ENCODE data around the gene IFI27.

GRCh38 chr14:94093418-94093817 lies 17.1 kb upstream of the IFI27 start:
- TF ChIP-seq, protein P1, sequence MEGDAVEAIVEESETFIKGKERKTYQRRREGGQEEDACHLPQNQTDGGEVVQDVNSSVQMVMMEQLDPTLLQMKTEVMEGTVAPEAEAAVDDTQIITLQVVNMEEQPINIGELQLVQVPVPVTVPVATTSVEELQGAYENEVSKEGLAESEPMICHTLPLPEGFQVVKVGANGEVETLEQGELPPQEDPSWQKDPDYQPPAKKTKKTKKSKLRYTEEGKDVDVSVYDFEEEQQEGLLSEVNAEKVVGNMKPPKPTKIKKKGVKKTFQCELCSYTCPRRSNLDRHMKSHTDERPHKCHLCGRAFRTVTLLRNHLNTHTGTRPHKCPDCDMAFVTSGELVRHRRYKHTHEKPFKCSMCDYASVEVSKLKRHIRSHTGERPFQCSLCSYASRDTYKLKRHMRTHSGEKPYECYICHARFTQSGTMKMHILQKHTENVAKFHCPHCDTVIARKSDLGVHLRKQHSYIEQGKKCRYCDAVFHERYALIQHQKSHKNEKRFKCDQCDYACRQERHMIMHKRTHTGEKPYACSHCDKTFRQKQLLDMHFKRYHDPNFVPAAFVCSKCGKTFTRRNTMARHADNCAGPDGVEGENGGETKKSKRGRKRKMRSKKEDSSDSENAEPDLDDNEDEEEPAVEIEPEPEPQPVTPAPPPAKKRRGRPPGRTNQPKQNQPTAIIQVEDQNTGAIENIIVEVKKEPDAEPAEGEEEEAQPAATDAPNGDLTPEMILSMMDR (IDR thresholded peaks at IDR 0.05), result no peak
- TF ChIP-seq EHF (CRISPR knock-in tag; IDR thresholded peaks at IDR 0.05), result no peak
- no peak for TF ChIP-seq POLR2A (IDR thresholded peaks at IDR 0.05; ENCODE audit: low read length)
- TF ChIP-seq CBX2 (IDR thresholded peaks at IDR 0.05; ENCODE audit: borderline replicate concordance, low read depth), result no peak
- TF ChIP-seq, protein P2, sequence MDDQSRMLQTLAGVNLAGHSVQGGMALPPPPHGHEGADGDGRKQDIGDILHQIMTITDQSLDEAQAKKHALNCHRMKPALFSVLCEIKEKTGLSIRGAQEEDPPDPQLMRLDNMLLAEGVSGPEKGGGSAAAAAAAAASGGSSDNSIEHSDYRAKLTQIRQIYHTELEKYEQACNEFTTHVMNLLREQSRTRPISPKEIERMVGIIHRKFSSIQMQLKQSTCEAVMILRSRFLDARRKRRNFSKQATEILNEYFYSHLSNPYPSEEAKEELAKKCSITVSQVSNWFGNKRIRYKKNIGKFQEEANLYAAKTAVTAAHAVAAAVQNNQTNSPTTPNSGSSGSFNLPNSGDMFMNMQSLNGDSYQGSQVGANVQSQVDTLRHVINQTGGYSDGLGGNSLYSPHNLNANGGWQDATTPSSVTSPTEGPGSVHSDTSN (IDR thresholded peaks at IDR 0.05), result no peak
- no peak for TF ChIP-seq JUNB (IDR thresholded peaks at IDR 0.05)
- no peak for TF ChIP-seq KDM1A (IDR thresholded peaks at IDR 0.05; ENCODE audit: low read depth)
- TF ChIP-seq RCOR1 (IDR thresholded peaks at IDR 0.05; ENCODE audit: low read depth, low read length), result no peak
- TF ChIP-seq RARB (CRISPR knock-in tag; IDR thresholded peaks at IDR 0.05), result no peak
- TF ChIP-seq MYC (IDR thresholded peaks at IDR 0.05; ENCODE audit: borderline replicate concordance, low read length), result no peak
- no peak for TF ChIP-seq RAD21 (conservative IDR thresholded peaks at IDR 0.05 in 1 of 2, IDR thresholded peaks at IDR 0.05 in 1 of 2)
- no peak for TF ChIP-seq USF2 (IDR thresholded peaks at IDR 0.05)
- no peak for TF ChIP-seq CBX8 (IDR thresholded peaks at IDR 0.05)
- no peak for TF ChIP-seq RFX5 (IDR thresholded peaks at IDR 0.05)

Data from A549 (cell line).